ENCODE results near the gene LEFTY1.

DNA sequence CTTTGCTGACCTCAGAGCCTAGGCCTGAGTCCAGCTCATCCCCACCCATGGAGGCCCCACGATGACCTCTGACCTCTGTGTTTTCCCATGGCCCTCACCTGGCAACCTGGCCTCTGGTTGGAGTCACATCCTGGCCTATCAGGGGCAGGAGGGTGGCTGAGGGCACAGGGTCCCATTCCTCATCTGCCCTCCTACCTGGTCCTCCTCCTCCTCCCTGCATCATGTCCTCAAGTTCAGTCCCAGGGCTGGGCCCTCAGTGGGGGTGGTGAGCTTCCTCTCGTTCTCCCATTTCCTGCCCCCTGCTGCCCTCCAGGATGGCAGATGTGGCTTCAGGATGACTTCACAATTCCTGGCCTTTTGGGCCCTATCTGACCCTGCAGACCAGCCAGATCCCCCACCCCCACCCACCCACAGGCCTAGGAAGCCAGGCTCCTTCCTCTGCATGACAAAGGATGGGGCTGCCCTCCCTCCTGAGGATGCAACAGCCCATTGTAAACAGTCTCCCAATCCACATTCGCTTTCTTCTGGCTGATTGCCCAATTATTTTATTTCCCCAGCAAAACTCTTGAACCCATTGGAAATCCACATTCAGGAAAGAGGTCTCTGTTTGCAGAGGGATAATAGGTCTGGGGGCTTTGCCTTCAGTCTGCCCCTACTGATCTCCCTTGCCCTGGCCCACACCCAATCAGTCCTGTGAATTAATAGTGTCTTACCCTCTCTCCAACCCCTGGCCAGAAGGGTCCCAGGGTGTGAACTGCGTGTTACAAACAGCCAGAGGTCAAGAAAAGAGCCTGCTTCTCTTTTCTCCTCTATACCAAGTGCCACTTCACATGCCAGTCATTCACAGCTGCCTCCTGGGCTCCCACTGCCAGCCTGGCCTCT, 10.3 kb upstream of the LEFTY1 start:
- TF ChIP-seq POLR2A (IDR thresholded peaks at IDR 0.05), result no peak
- TF ChIP-seq, protein P1, sequence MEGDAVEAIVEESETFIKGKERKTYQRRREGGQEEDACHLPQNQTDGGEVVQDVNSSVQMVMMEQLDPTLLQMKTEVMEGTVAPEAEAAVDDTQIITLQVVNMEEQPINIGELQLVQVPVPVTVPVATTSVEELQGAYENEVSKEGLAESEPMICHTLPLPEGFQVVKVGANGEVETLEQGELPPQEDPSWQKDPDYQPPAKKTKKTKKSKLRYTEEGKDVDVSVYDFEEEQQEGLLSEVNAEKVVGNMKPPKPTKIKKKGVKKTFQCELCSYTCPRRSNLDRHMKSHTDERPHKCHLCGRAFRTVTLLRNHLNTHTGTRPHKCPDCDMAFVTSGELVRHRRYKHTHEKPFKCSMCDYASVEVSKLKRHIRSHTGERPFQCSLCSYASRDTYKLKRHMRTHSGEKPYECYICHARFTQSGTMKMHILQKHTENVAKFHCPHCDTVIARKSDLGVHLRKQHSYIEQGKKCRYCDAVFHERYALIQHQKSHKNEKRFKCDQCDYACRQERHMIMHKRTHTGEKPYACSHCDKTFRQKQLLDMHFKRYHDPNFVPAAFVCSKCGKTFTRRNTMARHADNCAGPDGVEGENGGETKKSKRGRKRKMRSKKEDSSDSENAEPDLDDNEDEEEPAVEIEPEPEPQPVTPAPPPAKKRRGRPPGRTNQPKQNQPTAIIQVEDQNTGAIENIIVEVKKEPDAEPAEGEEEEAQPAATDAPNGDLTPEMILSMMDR (IDR thresholded peaks at IDR 0.05), result no peak
- TF ChIP-seq POLR2AphosphoS5 (IDR thresholded peaks at IDR 0.05), result no peak
